GM19468 (cell line): ENCODE data around the gene LSAMP.

Experiments
- ATAC-seq: cut with Tn5 transposase; IDR thresholded peaks from one replicate; pipeline ENCODE4 v1.9.1; 2021; ENCODE audit warnings: mild to moderate bottlenecking, moderate library complexity, moderate number of reproducible peaks; ENCODE audit not compliant: unreplicated experiment; ENCODE audit errors: extremely low read depth

LSAMP gene

GRCh38 chr3:116445311-116445841, at the start of gene LSAMP:
LSAMP (minus strand) TSS chr3:116445487.
- ATAC-seq, result no peak

GRCh38 chr3:116492379-116492778, 47.1 kb upstream of the LSAMP start:
- no peak for ATAC-seq

DNA sequence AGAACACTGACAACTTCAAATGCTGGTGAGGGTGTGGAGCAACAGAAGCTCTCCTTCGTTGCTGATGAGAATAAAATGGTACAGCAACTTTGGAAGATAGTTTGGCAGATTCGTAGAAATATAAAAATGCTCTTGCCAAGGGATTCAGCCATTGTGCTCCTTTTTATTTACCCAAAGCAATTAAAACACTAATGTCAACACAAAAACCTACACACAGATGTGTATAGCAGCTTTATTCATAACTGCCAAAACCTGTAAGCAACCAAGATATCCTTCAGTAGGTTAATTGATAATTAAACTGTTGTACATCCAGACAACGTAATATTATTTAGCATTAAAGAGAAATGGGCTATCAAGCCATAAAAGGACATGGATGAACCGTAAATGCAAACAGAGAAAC, 37.8 kb upstream of the LSAMP start:
- ATAC-seq, result no peak

GRCh38 chr3:116476691-116477090, 31.4 kb upstream of the LSAMP start:
- ATAC-seq, result no peak

DNA sequence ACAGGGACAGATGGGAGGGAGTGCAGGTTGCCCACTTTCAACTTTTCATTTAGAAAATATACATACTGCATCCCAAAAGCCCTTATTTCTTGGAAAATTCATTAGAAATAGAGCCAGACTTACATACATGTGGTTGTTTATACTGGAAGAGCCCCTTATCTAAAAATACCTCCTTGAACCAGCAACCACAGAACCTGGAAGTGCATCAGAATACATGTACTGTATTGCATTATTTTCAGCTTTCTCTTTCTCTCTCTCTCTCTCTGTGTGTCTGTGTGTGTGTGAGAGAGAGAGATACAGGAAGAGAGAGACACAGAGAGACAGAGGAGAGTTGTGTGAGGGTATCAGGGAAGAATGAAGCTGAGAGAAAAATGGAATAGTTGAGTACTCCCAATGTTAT, 29.5 kb upstream of the LSAMP start:
- no peak for ATAC-seq

GRCh38 chr3:116474032-116474780, 28.9 kb upstream of the LSAMP start:
- ATAC-seq, result no peak

- no peak for ATAC-seq
These were observed 28.3 kb upstream of the LSAMP start for GRCh38 chr3:116473602-116474001.

- ATAC-seq, result no peak
These were observed 25.4 kb upstream of the LSAMP start for GRCh38 chr3:116470605-116471197.

GRCh38 chr3:116469546-116469945, 24.3 kb upstream of the LSAMP start:
- no peak for ATAC-seq

DNA sequence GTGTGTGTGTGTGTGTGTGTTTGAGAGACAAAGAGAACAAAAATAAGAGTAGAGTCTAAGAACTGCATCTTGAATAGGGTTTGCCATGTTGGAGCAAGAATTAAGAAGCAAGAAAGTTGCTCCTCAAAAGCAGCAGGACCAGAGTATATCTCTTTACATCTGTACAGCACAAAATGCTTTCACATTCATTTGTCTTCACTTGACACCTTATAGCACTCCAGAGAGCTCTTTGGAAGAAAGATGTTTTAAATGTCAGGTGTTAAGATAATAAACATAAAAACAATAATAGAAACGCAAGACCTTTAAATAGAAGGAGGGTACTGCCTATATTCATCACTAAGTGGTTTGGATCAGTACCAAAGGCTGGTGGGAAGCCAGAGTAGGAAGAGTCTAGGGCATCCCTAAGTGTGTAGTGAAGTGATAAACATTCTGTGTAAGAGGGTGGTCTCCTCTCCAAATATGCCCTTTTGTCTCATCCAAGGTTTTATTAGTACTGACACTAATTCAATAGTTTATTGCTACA, 19.1 kb upstream of the LSAMP start:
- no peak for ATAC-seq

DNA sequence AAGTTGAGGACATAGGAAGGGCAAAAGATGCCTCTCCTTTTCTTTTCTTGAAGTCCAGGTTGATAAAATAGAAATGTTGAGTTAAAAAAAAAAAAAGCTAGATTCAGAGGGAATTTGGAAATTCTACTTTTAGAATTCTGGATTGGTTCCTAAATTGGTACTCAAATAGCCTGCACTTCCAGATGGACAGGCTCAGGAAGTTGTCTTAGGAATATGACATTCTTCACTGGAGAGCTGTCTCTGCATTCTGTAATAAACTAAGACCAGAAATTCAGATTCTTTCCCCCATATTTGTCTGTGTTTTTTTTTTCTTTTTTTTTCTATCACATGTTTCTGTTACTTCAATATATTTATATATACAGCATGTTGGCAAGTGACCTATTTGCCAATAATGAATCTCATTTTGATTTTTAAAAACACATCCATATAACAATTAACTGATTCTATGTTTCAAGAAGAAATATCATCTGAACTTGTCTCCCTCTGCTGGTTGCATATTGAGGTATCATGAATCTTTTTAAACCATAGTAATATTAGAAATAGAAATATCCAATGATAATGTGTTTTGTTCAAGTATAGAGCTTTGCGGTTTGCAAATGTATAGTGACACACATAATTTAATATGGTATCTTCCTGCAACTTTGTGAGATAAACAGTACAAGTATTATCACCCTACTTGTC, 8.5 kb upstream of the LSAMP start:
- ATAC-seq, result no peak

GRCh38 chr3:116449546-116450350, 4.5 kb upstream of the LSAMP start:
- no peak for ATAC-seq

DNA sequence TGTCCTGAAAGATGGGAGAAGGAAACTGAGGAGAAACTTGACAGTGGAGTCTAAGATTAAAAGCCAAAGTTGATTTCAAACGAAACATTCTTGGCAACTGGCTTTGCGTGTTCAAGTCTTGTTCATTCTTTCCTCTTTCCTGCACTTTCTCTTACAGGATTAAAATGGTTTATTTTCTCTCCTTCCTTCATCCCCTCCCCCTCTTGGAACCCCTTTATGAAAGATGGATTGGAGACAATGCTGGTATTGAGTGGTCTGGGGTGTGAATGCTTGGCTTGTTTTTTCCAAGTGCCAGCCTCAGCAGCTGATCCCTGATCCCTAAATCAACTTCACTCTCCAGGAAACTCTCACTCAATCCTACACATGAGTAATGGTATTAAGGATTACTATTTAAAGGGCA, 703 bp upstream of the LSAMP start:
- no peak for ATAC-seq

DNA sequence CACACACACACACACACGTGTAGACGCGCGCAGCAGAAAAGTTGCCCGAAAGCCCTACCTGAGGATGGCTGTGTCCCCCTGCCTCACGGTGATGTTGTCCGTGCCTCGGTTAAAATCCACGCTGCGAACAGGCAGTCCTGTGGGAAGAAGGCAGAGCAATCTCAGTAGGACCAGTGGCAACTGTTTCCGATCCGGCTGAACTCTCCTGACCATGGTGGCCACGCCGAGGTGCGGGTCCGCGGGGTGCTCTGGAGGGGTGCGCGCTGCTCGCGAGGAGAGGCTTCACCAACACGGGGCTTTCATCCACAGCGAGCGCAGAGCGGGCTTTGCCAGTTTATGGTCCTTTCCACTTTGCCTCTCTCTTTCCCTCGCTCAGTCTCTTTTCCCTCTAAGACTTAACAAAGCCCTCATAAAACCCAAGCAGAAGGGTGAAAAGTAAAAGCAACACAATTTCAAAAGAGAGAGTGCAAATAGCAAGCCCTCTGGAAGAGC, 422 bp downstream of the LSAMP start:
- no peak for ATAC-seq

DNA sequence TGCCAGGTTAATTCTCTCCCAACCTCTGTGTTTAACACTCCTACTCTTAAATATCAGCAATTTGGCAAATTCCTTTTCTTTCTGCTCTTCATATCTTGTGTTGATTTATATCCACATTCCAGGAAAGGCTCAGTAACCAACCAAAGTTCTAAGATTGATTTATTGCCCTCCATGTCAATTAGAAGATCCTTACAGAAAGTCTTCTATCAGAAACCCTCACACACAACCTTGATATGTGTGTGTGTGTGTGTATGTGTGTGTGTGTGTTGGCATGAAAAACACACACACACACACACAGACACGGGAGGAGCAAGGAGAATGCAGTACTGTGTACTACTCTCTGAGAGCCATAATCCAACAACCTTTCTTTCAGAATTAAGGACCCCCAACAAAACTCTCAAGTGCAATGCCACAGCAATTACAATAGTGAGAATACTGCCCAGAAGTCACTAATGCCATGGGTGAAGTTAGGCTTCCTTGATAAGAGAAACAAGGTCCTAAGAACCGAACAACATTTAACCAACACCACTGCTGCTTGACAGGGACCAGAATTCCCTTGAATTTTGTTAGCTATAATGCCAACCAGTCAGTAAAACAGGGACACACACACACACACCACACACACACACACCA, 1.1 kb downstream of the LSAMP start:
- ATAC-seq, result no peak

DNA sequence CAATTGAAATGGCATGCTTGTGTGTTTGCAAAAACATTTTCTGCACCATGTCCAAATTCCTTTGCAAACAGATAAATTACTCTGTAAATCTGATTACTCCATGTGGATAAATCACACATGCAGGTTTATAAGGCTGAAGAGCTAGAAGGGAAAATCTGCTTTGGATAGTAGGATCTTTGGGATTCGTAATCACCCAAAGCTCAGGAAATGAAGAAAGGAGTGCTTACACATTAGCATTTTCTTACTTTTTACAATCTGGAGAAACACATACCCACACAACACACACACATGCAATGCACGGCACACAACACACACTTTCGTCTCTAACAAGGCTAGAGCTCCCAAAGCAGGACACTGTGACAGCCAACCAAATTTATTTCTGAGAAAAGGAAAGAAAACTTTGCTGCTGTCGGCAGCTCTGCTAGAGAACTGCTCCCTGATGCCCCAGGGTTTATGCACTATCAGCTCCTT, 2.1 kb downstream of the LSAMP start:
- no peak for ATAC-seq

DNA sequence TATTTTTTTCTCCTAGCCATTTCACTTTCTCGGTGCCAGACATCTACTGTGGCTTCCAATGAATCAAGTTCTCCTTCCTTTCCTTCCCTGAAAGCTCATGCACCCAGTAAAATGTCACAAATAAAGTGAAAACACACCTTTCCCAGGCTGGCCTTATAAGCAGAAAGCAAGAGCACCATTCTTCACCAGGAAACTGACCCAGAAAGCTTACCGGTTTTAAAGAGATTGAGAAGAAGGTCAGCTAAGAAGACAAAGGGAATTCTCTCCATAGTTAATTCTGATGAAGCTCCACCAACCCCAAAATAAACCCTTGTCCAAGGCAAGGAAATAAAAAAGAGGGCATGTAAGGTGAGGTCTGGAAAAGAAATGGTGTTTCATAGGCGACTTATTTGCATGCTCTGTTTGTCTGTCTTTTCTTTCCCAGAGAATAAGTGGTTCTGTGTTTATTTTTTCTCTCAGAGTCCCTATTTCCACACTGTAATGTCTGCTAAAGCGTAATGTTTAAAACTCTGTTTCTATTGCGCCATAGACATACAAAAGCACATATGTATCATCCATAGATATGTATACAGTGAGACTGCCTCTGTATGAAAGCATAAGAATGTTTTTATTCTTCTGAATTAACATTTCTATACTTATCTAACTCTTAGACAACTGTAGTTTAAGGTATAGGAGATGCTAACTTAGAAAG, 2.8 kb downstream of the LSAMP start:
- no peak for ATAC-seq

DNA sequence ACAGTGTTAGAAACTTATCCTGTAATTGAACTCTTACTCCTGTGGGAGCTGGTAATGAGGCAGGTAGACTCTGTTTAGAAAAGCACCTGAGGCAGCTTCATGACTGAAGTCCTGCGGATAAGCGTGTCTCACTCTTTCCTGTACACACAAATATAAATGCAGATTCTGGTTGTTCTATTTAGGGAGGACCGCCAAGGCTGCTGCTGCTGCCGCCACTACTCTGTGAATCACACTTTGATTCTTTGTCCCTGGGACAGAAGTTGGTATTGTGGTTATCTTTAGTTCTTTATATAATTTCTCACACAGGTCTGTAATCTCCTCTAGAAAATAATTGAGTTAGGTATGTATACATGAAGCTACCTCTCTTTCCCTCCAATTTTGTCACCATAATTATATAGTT, 3.6 kb downstream of the LSAMP start:
- no peak for ATAC-seq

DNA sequence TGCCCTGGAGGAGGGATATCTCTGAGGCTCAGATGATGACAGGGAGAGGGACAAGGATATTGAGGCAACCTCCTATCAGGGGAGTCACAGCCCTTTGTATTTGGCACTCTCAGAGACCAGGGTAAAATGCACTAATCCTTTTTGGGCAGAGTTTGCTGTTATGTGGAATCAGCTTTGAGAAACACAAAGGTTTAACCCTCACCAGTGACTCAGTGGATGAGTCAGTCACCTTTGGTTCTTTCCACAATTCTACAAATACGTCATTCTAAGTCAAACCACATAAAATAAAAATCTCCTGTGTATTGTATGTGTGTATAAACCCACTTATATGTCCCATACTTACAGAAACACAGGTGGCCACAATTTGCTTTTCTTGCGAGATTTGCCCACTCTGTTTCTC, 5.1 kb downstream of the LSAMP start:
- no peak for ATAC-seq
